Raji (cell line): Measurements from ENCODE around the gene URI1.

Source experiments
- POLR2A ChIP-seq: IDR thresholded peaks from 2 replicates; pipeline ENCODE4 v1.6.1; 2011; ENCODE audit warnings: low read depth, low read length, control low read depth; ENCODE audit not compliant: insufficient read depth

The URI1 gene

DNA sequence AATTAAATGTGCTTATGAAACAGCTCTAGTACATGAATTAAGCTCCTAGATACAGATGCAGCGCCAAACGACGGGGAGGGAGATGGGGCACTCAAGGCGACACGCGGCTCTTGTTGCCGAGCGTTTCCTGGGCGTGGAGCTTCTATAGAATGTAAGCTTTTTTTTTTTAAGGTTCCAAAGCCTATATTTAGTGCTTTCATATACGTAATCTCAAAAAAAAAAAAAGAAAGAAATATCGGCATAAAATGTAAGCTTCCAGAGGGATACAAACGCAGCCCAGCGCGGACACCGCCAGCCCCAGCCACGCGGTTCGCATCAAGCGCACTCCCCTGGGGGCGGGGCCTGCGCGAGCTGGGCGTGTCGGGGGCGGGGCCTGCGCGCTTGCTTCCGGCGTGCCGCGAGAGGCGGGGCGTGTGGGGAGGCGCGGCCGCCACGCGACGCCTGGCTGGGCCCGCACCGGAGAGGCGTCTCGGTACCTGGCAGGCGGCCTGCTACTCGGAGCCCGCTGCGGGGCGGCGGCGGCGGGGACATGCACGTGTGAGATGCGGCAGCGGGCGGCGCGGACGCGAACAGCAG is at the start of gene URI1:
URI1 (plus strand) TSS at position 412 of the 576 bp plus-strand sequence. CDS start 309 bp downstream, outside the sequence.
- 0 out of 2 replicates have a peak, but pooled peaks have one; percentile 56 for TF ChIP-seq POLR2A

DNA sequence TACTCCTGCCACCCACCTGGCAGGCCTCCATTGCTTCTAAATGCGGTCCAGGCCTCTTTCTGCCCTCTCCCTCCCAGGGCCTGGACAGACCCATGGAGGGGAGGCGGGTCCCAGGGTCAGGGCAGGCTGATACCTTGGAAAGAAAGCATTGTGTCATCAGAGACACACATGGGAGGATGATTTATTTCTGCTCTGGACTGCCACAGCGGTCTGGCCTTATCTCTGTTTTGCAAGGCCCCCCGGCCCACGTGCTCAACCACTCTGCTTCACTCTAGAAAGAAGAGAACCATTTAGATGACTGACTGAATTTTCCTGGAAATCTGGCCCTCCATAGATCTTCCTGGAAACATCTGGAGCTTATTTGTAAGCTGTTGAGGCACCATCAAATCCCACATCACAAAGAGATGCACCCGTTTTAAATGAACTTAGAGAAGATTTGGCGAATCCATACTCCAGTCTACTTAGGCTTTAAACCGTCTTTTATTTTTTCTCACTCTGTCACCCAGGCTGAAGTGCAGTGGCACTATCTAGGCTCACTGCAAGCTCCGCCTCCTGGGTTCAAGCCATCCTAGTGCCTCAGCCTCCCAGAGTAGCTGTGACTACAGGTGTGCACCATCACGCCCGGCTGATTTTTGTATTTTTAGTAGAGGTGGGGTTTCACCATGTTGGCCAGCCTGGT is 48.3 kb upstream of the URI1 start:
- TF ChIP-seq POLR2A: no peak

DNA sequence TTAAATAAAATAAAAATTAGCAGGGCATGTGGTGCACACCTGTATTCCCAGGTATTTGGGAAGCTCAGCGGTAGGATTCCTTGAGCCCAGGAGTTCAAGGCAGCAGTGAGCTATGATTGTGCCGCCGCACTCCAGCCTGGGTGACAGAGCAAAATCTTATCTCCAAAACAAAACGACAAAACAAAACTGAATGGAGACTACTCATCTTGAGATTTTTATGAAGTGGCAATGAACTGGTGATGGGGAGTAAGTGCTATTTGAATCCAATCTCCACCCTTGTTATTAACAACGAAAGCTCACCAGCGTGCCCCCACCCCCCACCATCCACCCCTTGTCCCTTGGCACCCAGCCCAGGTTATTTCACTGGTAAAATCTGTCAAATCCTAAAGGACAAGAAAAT is 45.2 kb upstream of the URI1 start:
- no peak for TF ChIP-seq POLR2A

DNA sequence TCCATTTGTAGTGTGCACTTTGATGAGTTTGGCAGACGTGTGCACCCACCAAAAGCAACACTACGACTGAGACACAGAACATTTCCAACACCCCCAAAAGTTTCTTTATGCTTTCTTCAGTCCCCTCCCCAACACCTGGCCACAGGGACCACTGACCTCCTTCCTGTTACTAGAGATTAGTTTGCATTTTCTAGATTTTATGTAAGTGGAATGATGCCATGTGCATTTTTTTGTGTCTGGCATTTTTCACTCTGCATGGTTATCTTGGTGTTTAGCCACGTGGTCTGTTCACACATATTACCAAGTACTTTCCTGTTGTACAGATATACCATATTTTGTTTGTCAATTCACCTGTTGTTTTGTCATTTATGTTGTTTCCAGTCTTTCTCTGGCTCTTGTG is 44.6 kb upstream of the URI1 start:
- TF ChIP-seq POLR2A: no peak

GRCh38 chr19:29904017-29904416 is 38.0 kb upstream of the URI1 start:
- TF ChIP-seq POLR2A: no peak

DNA sequence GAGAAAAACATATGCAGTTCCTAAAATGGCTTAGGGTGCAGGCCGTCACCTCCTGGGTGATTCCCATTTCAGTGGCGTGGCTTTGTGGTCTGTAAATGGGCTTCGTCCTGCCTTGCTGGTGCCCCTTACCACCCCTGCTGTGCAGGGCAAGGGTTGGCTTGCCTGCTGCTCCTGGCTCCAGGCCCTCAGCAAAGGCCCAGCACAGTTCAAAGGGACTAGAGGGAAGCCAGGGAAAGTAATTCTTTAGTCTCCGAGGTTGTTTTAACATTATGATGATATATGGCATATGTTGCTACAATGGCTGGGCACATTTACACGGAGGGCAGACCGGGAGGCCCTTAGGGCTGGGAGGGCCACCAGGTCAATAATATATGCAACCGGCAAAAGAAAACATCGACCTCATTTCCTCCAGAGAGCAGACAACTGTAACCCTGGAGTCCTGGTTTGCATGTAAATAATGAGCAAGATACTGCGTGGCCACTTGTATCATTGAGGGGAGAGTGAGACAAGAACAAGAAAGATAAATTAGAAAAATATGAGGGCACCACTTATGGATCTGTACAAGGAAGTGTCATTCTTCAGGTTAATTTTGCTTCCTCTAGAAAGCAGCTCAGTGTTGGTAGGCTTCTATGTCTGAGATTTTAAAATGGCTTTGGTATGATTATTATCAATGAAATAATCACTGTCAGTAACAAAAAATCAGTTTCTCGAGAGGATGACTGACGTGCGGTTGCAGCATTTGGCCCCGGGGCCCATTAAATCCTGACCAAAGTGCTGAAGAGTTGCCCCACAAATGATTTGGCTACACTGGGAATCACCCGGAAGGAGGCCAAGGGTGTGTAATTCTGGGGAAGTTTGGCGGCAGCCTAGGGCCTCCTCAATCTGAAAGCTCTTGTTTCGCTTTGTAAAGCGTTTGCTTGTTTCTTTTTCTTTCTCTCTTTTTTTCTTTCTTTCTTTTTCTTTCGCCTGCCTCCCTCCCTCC is 32.8 kb upstream of the URI1 start:
- TF ChIP-seq POLR2A: no peak

- TF ChIP-seq POLR2A: no peak
Measured at GRCh38 chr19:29914933-29915332, 27.1 kb upstream of the URI1 start.

DNA sequence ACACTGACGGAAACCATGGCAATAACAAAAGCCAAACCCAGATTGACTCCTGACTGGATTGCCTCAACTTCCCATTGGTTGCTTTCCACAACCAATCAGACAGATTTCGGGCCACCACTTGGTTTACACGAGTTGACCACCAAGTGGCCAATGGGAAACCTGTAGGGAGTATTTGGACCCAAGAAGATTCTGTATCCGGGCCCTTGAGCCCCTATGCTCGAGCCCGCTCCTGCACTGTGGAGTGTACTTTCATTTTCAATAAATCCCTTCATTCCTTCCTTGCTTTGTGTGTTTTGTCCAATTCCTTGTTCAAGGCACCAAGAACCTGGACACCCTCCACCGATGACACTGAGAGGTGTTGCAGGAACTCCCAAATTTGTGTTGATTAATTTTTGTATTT is 24.1 kb upstream of the URI1 start:
- no peak for TF ChIP-seq POLR2A

DNA sequence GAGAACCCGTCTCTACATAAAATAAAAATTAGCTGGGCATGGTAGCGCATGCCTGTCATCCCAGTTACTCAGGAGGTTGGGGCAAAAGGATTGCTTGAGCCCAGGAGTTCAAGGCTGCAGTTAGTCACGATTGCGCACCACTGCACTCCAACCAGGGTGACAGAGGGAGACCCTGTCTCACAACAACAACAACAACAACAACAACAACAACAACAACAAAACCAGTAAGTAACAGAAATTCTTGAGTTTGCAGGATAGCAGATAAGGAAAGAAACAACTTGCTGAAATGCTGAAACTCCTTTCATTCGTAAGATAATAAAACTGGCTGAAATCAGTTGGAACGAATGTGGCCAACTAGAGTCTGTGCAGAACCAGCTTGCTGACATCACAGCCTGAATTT is 23.1 kb upstream of the URI1 start:
- TF ChIP-seq POLR2A: no peak

DNA sequence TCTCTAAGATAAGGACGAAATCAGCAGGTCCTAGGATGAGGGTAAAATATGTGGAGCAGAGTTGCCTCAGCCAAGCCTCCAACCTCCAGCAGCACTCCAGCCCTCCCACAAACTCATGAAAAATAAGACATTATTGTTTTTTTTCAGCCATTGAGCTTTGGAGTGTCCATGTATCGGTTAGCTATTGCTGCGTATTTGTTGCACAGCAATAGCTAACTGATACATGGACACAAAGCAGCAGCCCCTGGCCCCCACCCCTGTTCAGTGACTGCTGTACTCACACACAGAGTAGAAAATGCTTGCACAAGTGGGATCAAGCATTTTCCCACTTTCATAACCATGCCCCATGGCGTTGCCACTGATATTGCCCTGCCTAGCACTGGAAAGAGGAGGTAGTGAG is 19.1 kb upstream of the URI1 start:
- TF ChIP-seq POLR2A: no peak

DNA sequence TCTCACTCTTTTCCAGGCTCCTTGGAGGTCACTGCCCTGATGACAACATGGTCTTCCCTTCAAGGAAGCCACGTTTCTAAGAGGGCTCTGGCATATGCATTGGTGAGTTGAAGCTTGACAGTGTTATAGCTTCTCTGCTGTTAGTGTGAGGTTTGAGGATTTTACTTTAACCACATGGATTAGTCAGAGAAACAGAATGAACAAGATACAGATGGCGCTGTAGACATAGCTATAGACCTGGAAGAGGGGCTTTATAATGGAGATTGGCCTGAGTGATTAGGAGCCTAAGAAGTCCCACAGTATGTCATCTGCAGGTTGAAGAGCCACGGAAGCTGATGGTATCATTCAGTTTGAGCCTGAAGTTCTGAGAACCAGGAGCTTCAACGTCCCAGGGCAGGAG is 18.4 kb upstream of the URI1 start:
- no peak for TF ChIP-seq POLR2A

DNA sequence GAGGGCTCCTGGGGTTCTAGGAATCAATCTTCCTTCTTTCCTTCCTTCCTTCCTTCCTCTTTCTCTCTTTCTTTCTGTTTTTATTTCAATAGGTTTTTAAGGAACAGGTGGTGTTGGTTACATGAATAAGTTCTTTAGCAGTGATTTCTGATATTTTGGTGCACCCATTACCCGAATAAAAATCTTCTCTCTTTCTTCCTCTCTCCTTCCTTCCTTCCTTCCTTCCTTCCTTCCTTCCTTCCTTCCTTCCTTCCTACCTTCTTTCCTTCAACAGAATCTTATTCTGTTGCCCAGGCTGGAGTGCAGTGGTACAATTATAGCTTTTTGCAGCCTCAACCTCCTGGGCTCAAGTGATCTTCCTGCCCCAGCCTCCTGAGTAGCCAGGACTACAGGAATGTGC is 16.0 kb upstream of the URI1 start:
- no peak for TF ChIP-seq POLR2A

DNA sequence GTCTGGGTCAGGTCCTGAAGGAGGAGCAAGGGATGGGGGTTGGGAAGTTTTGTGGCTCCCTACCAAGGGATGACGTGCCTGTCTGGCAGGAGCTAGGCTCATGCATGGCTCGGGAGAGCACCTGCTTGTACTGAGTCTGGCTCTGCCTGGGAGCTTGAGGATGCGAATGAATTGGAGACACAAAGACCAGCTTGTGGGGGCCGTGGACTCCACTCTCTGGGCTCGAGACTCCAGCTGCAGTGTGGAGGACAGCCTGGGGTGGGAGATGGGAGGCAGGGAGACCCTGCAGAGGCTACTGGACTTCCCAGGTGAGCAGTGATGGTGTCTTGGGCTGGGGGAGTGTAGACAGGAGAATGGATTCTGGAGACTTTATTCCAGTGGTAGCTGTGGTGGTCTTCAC is 15.2 kb upstream of the URI1 start:
- TF ChIP-seq POLR2A: no peak

DNA sequence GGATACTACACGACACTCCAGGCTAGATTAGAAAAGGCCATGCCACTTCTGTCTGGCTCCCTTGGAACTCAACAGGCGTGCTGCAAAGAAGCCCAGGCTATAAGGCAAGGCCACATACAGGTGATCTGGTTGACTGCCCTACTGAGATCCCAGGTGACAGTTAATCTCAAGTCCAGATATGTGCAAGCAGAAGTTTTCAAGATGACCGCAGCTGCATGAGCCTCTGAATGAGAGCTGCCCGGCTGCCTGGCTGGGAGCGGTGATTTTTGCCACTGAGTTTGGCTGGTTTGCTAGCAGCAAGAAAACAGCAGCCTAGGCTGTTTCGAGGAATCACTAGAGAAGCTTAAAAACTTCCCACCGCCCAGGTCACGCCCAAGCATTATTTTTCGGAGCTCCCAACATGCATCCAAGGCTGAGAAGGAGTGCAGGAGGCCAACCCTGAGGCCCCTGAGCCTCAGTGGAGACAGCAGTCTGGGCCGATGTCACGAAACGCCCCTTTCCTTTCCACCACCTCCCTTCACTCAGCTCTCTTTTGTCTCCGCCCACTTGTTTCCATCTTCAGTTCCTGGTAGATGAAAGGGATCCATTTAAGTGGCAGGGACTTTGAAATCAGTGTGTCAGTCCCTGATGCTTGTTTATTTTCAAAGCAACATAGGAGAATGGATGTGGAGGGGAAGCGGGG is 14.0 kb upstream of the URI1 start:
- no peak for TF ChIP-seq POLR2A

DNA sequence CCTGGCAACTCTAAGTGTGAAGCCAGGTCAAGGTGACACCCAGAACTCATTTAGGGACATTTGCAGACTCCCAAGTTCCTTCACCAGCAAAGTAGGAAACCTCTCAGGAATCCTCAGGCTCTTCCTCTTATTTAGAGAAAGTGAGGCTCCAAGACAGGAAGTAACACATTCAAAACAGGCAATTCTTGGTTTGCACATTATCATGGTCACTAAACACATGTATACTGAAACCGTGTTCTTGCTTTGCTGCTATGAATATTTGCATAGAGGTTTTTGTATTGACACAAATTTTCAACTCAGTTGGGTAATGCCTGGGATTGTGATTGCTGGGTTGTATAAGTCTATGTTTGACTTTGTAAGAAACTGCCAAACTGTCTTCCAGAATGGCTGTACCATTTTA is 13.2 kb upstream of the URI1 start:
- no peak for TF ChIP-seq POLR2A

DNA sequence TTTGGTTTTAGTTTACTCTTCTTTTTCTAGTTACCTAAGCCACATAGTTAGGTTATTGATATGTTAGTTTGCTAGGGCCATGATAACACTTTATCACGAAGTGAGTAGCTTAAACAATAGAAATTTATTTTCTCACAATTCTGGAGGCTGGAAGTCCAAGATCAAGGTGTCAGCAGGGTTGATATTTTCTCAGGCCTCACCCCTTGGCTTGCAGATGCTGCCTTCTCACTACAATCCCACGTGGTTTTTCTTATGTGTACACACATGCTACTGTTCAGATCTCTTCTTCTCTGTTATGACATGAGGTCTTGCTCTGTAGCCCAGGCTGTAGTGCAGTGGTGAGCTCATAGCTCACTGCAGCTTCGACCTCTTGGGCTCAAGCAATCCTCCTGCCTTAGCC is 7.8 kb upstream of the URI1 start:
- no peak for TF ChIP-seq POLR2A

- TF ChIP-seq POLR2A: no peak
Measured at GRCh38 chr19:29934781-29935180, 7.3 kb upstream of the URI1 start.
